ENCODE measurements around the gene ARHGEF17.

GRCh38 chr11:73356979-73357860, 49.1 kb downstream of the ARHGEF17 start:
- no peak for TF ChIP-seq CTCF (IDR thresholded peaks at IDR 0.05)
- TF ChIP-seq POLR2A (IDR thresholded peaks at IDR 0.05), result no peak

All from lower leg skin (tissue), 3 donors.